SW 1271 (cell line): ENCODE results near the gene LGALS3.

Experiments
- DNase-seq, 2 experiments: peaks; one replicate each; lab custom pipeline; 2025; lab: John Stamatoyannopoulos, UW

LGALS3 gene

DNA sequence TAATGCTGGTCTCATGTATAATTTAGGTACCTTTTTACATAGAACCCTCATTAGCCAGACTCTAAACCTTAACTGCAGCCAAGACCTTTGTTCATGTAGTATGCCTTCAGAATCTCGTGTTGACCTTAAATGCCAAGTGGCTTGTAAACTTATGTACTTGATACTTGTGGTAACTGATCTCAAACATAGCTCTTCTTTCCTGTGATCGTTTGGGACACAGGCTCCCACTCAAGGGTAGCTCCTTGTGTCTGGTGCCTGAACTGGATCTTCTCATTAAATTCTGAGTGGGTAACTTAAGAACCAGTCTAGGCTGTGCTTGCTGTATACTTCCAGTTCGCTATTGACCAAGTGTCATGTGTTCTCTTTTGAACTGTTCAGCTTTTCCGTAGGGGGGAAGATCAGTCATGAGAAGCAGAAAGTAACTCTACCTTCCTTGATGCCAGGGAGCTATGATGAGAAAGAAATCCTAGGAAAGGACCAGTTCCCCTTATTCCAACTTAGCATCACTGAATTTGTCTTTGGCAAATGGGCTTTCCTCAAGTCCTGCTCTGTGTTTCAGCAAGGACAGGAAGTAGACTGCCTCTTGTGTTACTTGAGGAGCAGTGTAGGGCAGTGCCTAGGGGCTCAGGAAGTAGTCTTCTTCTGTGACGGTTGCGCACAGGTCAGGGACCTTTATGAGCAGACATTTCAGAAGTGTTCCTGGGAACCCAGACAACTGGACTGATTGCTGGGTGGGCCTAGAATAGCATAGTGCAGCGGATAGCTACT, 2.5 kb downstream of the LGALS3 start:
- DNase-seq: no peak

DNA sequence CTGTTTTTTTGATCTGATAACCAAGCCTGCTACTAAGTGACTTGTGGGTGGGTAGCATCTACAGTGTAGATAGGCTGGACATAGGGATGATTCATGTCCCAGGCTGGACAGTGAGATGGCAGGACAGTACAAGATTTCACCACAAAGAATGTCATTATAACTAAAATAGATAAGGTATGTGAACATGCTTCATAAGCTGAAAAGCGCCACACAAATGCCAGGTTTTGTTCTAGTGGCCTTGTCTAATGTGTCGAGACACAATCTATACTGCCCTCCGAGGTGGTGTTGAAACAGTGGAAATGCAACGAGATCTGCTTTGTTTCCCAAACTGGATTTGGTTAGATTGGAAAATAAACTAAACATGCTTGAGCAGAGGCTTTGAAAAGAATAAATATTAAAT, 4.4 kb downstream of the LGALS3 start:
- no peak for DNase-seq

DNA sequence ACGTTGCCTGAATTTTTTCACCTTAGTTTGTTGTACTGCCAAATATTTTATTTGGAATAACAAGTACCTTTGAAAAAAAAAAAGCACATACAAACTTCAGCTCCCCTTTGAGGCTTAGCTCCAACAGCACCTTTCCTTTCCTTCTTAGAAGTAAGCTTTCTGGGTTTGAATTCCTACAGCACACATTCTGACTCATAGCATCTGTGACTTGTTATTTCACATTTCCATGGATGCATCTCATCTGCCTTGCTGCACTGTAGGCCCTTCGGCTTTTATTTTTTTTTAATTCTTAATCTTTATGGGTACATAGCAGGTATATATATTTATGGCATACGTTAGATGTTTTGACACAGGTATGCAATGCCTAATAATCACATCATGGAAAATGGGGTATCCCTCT, 7.2 kb downstream of the LGALS3 start:
- DNase-seq: no peak

DNA sequence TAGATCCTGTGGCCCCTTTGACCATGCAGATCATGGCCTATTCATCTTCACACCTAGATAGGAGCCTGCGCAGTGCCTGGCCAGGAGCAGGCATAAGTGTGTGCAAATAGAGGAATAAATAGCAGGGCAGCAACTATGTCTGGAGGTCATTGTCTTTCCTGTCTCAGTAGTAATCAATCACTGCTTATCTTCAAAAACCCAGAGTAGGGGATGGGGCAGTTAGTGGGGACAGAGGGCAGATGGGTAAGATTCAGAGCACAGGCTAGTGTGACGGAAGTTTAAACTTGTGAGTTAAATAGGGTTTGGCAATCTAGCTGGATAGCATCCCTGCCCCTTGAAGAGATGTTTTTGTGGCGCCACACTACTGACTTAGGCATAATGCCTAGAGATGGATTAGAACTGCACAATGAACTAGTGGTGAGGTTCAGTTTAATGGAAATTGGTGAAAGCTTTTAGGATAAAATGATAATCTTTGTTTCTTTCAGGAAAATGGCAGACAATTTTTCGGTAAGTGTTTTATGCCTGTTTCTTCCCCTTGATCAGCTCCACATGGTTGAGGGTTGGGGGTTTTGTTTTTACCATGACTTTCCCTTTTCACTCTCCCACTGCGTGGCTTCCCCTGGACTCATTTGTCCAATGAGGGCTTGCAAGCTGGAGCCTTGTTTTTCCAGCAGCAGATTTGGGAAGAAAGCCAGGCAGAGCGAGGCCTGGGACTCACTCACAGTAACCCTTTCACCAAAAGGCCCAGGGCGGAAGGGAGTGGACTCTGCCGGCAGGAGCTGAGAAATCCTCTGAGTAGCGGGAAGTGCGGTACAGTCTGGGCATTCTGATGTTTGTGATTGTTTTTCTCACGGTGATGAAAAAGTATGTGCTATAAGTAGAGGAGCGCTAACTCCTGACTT, 8.1 kb downstream of the LGALS3 start:
- no peak for DNase-seq

DNA sequence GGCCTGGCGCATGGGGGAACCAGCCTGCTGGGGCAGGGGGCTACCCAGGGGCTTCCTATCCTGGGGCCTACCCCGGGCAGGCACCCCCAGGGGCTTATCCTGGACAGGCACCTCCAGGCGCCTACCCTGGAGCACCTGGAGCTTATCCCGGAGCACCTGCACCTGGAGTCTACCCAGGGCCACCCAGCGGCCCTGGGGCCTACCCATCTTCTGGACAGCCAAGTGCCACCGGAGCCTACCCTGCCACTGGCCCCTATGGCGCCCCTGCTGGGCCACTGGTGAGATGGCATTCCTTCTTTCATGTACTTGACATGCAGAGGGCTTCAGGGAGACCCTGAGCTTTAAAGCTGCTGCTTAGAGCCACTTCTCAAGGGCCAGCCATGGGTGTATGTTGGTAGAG, 9.0 kb downstream of the LGALS3 start:
- no peak for DNase-seq

DNA sequence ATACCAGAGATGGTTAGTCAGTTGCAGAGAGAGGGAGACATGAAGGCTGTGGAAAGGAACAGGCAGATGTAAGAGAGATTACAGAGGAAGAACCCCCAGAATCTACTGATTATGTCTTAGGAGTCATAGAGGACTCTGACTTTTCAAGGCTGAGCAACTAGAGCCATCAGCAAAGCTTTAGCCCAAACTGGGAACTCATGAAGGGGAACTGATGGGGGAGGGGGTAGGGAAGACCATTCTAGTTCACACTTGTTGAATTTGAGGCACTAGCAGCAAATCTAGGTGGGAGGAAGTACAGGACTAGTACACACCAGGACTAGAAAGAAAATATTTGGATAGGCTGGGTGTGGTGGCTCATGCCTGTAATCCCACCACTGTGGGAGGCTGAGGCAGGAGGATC, 10.1 kb downstream of the LGALS3 start:
- no peak for DNase-seq

DNA sequence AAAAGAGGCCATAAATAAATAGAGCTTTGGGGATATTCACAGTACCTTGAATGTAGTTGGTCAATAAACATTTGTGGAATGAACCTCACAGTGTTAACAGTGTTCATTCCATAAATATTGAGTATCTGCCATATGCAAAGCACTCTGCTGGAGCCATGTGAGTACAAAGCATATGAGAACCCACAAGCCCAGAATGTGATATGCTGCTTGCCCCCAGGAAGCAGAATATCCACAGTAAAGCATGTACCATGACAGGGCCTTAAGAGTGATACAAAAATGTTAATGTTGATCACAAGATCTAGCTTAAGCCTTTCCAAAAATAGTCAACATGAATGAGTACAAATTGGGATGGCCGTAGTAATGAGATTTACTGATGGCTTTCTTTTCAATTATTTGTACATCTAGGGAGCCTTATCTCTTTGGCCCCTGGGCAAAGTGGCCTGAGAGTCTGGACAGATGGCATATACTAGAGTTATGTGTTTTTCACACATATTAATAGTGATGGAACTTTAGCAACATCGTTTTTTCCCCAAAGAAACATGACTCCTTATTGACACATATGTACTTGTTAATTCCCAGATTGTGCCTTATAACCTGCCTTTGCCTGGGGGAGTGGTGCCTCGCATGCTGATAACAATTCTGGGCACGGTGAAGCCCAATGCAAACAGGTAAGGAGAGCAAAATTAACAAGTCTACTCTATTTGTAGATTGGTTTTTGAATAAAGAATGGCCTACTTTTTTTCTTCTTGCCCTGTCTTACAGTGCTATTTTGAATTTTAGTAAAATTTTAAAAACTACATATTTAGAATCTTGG, 10.9 kb downstream of the LGALS3 start:
- DNase-seq: no peak

DNA sequence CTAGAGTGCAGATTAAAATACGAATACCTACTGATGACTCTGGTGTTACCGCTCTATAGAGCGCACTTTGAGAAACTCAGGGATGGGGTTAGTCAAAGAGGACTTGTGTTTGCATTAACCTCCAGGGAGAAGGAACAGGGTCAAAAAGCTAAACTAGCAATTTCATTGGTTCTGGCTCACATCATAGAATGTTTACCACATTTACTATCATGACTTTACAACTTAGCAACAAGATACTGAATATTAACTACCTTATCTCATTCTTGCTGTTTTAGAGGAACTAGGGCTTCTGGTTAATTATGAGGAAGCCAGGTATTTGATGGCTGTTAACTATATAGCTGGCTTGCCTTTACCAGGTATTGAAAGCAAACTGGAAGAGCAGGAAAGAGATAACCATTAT, 12.8 kb downstream of the LGALS3 start:
- DNase-seq: no peak

DNA sequence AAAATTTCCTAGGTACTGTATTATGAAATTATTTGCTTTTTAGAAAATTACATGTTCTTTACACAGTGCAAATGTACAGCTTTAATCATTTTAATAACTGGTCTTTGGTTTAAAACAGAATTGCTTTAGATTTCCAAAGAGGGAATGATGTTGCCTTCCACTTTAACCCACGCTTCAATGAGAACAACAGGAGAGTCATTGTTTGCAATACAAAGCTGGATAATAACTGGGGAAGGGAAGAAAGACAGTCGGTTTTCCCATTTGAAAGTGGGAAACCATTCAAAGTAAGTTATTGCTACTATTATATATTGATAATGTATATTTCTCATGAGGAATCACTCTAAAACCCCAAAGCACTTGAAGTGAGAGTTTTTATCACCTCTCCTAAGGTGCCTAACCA, 13.4 kb downstream of the LGALS3 start:
- no peak for DNase-seq

DNA sequence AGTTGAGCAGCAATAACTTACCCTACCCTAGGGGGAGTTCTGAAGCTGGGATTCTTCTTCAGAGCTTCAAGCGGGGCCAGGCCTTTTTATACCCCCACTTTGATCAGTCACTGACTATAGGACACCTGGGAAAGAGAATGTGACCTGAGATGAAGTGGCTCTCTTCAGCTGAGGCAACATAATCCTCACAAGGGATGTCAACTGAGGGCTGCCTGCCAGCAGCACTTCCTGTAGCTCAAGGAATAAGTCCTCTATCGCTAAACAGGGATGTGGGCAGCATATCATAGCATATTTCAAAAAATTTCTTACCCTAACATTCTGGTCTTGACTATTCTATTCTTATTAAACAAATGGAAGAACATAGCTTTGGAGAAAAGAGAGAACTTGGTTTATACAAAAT, 17.4 kb downstream of the LGALS3 start:
- no peak for DNase-seq

DNA sequence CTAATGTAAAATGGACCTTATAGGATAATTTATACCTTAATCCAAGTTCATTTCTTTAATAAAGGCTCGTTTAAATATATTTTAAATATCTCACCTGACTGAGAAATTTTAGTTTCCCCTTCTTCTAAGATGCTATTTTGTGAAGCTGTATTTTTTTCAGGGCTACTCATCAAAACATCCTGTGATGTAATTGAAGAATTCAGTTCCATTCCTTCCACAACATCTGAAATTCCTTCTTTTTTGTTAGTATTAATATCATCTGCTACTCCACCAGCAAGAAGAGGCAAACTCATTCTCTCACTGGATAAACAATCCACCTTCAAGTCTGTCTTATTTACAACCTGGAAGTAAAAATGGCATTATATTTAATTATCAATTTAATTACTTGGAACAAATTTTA, 22.5 kb downstream of the LGALS3 start:
- no peak for DNase-seq

DNA sequence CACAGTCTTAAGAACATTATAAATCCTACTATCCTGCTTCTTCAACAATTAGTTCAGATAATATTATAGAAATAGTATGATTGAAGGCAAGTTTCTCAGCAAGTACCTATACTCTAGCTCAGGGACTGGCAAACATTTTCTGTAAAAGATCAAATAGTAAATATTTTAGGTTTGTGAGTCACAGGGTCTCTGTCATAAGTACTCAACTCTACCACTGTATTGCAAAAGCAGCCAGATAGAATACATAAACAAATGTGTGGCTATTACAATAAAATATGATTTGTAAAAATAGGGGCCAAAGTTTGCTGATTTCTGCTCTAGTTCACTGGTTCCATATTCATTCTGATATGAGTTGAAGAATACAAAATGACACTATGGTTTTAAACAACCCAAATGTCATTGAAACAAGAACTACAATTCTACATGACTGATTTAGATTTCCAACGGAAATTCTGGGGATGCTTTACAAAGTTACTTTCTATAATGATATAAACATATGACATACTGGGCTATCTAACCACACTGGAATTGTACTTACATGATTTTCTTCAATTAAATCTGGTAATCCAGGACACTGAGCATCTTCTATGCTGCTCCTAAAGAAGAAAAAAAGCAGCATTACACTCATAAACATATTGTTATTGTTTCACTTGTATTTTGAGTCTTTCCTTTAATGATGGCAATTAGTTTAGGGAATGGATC, 23.2 kb downstream of the LGALS3 start:
- DNase-seq: no peak

DNA sequence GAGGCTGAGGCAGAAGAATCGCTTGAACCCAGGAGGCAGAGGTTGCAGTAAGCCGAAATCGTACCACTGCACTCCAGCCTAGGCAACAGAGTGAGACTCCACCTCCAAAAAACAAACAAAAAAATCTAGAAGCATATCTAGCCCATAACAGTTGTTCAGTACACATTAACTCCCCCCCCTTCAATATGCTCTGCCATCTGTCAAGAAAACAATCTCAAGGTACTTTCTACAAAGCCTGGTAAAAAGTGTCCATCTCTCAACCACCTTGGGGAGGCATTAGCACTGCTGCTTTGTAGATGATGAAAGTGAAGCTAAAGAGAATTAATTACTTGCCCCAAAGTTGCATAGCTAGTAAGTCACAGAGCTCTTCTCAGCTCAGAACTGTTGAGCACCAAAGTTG, 24.9 kb downstream of the LGALS3 start:
- no peak for DNase-seq

DNA sequence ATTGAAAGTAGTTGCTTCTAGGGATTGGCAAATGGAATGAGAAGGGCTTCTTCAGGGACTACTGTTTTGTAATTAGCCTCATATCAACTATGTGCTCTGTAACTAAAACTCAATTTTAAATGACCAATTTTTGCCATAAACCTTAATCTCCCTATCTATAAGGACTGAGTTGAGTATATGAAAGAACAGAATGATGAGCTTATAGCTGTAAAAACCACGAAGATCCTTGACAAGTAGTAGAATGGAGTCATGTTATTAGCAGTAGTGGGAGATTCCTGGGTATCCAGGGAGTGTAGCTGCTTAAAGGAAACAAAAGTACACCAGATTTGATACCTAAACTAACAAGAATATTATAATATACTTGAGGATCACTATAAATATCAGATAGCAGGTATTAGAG, 28.0 kb downstream of the LGALS3 start:
- DNase-seq: no peak

DNA sequence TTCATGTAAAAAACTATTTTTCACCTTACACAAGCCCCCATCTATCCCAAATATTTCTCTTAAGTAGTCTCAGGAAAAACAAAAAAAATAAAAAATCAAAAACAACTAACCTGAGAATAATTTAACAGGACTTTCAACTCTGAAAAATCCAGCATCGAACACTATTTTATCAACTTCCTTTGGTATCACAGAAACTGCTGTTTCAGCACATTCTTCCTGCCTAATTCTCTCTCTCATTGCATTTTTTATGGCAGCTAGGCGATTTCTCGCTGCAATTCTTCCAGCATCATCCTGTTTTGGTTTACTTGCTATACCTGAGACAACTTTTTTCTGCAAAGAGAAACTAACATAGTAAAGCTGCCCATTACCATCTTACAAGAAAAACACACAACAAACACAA, 29.4 kb downstream of the LGALS3 start:
- DNase-seq: no peak

DNA sequence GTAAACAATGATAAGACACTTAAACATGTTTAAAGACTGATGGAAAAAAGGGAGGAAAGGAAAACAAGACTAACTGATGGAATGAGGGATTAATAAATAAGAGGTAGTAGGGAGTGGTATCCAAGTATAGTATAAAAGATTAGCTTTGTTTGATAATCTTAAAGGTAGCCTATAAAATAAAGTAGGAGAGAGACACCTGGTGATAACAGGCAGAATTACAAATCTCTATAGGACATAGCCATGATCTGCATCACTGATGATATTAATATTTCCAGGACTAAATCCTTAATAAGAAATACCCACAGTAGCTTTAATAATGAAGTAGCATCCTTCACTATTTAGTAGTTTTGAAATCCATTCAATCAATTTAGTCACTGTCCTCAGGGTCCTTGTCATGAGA, 31.9 kb downstream of the LGALS3 start:
- peak in 1 of 2 experiments; percentile 39 for DNase-seq

DNA sequence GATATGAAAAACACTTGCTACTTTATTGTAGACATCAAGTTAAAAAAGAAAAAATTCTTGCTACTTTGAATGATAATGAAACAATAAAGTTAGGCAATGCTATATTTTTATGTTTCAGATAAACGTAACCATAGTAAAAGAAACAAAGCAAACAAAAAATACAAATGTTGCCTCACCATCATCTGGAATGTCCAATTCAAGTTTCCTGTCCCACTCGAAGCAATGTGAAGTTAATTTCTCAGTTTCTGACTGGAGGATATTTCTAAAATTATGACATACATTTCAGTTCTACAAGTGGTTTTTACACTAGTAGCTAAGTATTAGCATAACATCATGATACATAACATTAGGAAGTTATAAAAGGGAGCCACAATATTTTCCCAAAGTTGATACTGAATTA, 41.5 kb downstream of the LGALS3 start:
- no peak for DNase-seq

DNA sequence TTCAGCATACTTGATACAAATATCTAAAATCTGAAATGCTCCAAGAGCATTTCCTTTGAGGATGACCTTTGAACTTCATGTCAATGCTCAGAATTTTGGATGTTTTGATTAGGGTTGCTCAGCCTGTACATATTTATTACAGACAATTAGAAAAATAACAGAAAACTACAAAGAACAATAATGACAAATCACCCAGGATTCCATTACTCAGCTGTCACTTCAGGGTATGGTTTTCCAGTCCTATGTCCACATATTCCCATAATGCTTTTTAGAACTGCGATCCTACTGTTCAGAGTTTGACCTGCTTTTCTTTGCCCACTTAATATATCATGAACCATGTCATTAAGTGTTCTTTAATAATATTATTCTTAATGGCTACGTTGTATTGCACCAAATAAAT, 51.0 kb downstream of the LGALS3 start:
- no peak for DNase-seq

DNA sequence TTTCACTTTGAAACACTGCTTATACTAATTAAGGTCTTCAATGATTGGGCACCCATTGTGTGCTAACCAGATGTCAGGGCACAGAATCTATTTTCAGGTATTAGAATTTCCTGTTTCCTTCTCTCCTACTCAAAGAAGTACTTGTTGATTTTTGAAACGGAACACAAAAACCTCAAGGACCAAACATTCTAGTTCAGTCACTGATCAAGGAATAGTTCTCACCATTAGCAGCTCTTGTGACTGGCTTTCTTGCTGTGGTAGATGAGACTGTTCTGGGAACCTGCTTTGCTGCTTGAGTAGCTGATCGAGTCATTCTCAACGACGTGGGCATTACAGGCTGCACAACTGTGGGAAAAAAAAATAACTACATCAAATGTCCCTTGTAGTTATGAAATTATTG, 51.4 kb downstream of the LGALS3 start:
- no peak for DNase-seq

DNA sequence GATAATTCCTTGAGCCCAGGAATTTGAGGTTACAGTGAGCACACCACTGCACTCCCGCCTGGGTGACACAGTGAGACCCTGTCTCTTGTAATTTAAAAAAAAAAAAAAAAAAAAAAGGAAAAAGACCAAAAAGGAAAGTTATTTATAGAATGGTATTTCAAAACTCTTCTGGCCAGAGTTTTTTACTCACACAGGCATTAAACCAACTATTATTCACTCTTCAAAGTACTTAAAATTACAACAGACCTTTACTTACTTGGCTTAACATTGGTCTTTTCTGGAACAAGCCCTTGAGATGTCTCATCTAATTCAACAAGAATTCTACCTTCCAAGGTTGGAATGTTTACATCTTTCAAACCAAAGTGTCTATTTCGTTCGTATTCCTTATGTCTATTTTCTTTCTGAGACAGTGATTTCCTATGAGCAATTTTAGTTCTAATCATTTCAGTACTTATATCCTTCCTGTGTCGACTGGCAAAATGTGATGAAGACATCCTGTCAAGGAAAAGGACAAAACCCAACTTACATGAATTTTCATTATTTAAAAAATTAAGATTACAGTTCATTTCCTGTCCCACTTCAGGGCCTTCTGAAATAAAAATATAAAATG, 59.7 kb downstream of the LGALS3 start:
- DNase-seq: no peak

DNA sequence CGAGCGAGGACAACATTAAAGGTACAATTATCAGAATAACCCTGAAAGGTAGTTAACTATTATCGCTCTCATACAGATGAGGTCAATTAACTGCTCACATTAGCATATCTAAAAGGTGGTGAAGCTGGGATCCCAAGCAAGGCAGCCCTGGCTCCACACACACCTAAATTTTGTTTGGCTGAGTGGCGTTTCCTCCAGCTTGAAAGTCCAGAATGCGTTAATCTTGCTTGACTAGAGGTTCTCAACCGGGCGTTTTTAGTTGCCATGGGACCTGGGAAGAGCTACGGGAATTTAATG, 61.8 kb downstream of the LGALS3 start:
- DNase-seq: no peak
